C1 segment of cervical spinal cord (tissue), 14 donors: Measurements from ENCODE around the gene TPRG1L.
"Not testable (repeated sequence)": the region's sequence is repeated elsewhere in the genome, so short reads cannot be mapped to it uniquely, and the experiment has no call there.

ENCODE experiments used
- DNase-seq, 14 donors: peaks; one replicate each; lab custom pipeline; 2025; lab: John Stamatoyannopoulos, UW

The TPRG1L gene

DNA sequence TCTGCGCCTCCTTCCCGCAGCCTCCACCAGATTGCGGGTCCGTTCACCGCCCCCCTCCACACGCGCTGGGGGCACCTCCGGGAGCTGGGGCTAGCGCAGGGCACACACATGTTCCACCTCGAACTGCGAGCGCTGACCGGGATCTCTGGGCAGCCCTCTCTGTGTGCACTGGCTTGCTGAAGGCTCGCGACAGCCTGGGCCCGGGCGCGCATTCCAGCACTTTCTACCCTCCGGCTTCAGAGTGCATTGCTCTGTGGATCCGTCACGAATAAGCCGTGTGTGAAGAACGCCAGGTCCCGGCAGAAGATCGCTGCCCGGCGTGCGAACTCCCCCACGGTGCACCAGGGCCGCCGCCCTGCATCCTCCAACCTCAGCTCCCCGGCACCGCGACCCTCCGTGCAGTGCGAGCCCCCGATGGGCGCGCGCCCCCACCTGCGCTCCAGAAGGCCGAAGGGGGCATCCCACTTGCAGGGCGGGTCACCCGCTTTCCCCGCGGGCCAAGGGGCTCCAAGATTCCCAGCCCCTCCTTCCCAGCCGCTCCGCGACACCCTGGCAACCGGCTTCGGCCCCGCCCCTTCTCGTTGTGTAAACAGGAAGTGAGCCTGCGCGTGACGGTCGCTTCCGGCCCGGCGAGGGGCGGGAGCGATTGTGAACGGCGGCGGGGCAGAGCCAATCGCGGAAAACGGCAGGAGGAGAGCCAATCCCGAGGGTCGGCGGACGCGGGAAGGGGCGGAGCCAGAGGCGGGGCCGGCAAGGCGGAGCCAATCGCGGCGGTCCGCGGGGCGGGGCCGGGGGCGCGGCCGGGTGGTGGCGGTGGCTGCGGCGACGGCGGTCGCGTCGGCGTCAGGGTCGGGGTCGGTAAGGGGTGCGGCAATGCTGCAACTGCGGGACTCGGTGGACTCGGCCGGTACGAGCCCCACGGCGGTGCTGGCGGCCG is at the start of gene TPRG1L:
Gene TPRG1L, plus strand, starts transcription at position 816 of the 937 bp plus-strand sequence. Its CDS starts 58 bp downstream, at position 874.
- DNase-seq, result peak; percentile 77 to 99 (median 97)

DNA sequence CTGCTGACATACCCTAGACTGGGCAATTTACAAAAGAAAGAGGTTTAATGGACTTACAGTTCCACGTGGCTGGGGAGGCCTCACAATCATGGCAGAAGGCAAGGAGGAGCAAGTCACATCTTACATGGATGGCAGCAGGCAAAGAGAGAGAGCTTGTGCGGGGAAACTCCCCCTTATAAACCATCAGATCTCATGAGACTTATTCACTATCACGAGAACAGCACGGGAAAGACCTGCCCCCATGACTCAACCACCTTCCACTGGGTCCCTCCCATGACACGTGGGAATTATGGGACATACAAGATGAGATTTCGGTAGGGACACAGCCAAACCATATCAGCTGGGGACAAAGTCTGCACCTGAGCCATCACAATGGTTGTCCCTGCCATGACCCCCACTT is 49.3 kb upstream of the TPRG1L start:
- not testable (repeated sequence) for DNase-seq

DNA sequence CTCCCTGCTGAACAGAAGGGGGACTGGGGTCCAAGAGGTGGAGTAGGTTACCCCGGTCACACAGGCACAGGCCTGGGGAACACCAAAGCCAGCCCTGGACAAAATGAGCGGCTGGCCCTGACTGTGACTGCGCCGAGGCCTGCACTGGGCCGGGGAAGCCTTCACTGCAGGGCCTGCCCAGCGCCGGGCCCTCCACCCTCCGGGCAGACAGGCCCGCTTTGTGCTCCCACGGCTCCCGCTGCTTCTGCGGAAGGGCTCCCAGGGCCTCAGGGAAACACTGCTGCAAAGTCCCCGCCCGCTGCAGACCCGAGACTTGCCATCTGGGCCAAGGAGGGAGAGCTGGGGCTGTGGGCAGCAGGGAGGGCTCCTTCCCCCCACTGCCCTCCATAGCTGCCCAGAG is 48.8 kb upstream of the TPRG1L start:
- DNase-seq, result no peak

DNA sequence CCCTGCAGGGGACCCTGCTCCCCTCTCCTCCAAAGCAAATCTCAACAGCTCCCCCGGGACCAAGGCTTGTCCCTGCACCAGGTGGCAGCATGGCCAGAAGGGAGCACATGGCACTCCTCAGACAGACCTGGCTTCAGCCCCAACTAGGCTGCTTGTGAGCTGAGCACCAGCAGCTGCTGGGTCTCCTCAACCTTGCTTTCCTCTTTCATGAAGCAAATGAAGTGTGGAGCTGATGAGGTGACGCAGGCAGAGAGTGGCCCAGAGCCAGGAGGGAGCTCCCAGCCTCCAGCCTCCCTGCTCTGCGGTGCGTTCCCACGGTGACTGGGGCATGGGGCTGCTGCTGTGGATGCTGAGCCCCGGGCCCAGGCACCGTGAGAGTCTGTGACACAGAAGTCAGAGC is 47.5 kb upstream of the TPRG1L start:
- peak in 2 of 14 donors; percentile 17 to 51 for DNase-seq

DNA sequence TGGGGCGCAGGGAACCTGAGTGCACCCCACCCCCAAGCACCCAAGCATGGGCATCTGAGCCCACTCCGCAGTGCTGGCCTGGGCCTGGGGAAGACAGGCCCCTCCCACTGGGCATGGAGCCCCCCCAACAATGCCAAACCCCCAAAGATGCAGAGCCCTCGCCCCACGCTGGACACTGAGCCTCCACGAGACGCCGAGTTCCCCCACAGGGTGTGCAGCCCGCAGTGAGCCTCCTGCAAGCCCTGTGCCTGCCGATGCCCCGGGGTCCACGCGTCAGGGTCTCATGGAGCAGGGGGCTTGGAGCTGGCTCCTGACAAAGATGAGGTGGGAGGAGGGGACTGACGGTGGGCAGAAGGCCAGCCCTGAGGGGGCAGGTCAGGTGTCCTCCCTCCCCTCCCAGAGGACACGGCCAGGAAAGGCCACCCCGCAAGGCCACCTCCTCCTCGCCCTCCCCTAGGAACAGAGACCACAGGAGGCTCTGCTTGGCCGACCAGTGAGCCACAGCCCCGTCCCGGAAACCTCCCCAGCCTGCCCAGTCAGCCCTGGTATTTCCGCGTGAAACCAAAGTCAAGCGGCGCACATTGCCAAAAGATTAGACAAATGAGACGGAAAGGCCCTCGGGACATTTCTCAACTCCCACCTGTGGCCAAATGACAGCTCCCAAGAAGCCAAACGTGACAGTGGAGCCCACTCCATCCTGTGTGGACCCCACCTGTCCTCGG is 46.9 kb upstream of the TPRG1L start:
- DNase-seq, result no peak

DNA sequence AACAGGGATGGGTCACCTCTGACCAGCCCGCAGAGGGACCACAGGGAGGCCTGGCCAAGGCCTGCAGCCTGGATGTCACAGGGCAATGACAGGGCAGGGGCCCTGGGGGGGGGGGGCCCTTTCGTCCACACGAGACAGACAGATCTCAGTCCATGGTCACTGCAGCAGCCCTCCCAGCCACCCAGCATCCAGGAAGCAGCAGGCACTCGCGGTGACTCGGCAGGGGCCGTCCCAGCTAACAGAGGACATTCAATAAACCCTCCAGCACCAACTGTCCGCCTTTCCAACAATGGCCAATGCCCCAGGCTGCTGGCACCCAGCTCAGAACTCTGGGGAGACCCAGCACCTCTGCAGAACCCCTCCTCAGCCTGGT is 46.4 kb upstream of the TPRG1L start:
- DNase-seq, result no peak

DNA sequence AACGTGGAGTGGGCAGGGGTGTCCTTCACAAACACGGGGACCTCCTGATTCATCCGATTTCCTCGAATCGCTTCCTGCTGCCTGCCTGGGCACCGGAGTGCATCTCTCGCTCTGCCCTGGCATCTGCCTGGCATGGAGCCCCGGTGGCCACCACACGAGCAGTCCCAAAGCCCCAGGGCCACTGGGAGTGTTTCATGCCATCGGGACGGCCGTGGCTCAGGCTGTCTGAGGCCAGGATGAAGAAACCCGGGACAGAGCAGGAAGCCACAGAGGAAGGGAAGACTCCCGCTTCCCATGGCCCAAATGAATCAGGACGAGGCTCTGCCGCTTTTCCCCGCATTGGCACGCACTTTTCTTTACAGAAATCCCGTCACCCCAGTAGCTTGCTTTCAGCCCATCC is 45.9 kb upstream of the TPRG1L start:
- DNase-seq, result no peak

DNA sequence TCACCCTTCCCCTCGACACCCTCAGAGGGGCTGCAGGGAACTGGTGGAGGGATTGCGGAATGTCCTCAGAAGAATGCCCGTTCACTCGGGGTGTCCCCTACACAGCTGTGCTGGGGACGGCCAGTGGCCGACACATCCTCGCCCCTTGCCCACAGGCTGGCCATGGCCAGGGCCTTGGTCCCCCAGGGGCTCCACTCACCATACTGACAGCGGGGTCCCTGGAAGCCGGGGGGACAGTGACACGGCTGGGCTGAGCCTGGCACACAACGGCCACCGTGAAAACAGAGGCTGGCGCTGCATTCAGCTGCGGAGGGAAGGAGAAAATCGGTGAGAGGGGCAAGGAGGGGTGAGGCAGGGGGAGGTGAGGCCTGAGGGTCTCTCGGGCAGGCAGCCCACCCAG is 45.2 kb upstream of the TPRG1L start:
- DNase-seq, result no peak

DNA sequence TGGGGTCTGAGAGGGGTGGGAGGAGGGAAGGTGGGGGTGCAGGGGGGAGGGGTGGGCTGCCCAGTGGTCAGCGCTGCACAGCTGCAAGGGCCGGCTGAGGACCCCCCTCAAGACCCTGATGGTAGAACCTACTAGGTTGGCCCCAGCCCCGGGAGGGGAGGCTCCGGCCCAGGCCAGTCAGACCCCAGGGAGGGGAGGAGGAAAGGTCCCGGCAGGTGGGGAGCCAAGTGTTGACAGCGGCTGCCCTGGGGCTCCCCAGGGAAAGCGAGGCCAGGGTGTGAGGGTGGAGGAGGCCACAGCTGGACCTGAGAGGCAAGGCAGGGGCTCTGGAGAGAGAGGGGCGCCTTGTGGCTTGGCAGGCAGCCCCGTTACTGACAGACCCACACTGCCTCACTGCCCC is 44.6 kb upstream of the TPRG1L start:
- no peak for DNase-seq

DNA sequence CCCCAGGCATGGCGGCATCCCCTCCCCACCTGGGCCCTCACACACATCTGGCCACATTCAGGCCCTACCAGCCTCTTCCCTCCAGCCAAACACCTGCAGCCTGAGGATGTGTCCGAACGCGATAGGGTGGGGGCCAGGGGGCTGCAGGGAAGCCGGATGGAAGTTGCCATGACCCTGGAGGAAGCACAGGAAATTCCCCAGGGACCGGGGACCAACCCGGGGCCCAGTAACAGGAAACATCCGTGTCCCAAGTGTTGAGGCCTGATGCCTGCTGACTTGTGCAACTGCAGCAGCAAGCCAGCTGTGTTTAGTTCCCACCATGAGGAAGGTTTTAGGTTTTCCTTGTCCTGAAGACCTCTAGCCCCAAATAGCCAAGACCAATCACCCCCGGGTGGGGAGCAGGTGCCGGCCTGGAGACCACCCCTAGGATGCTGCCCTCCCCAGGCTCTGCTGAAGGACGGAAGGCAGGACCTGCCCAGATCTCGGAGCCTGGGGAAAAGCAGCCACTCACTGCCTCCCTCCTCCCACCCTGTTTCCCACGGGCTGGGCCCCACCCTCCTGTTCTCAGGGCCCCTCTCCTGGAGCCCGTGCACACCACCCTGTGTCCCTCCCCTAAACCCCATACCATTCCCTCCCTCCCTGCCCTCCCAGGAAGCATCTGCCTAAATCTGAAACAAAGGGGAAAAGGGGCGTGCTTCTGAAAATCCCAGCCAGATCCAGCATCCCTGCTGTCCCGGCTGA is 43.3 kb upstream of the TPRG1L start:
- DNase-seq, result no peak

DNA sequence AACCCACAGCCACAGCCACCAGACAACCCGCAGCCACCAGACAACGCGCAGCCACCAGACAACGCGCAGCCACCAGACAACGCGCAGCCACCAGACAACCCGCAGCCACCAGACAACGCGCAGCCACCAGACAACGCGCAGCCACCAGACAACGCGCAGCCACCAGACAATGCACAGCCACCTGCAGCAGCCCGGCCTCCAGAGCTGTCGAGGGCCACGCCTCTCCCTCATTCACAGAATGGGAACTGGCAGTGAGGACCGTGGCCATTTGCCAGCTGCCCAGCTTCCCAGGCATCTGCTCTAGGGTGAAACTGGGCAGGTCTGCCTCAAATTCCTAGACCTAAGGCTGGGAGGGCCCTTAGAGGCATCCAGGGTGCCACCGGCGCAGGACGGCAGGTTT is 41.1 kb upstream of the TPRG1L start:
- DNase-seq, result not testable (repeated sequence)

DNA sequence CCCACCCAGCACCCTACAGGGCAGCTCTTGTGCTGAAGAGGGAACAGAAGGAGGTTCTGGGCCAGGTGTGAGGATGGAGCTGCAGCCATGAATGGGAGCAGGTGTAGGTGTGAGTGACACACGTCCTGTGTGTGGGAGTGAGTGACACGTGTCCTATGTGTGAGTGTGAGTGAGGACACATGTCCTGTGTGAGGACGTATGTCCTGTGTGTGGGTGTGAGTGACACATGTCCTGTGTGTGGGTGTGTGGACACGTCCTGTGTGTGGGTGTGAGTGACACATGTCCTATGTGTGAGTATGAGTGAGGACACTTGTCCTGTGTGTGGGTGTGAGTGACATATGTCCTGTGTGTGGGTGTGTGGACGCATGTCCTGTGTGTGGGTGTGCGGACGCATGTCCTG is 39.9 kb upstream of the TPRG1L start:
- DNase-seq, result no peak

DNA sequence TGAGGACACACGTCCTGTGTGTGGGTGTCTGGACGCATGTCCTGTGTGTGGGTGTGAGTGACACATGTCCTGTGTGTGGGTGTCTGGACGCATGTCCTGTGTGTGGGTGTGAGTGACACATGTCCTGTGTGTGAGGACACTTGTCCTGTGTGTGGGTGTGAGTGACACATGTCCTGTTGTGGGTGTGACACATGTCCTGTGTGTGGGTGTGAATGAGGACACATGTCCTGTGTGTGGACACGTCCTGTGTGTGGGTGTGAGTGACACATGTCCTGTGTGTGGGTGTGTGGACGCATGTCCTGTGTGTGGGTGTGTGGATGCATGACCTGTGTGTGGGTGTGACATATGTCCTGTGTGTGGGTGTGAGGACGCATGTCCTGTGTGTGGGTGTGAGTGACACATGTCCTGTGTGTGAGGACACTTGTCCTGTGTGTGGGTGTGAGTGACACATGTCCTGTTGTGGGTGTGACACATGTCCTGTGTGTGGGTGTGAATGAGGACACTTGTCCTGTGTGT is 39.4 kb upstream of the TPRG1L start:
- DNase-seq, result not testable (repeated sequence)

DNA sequence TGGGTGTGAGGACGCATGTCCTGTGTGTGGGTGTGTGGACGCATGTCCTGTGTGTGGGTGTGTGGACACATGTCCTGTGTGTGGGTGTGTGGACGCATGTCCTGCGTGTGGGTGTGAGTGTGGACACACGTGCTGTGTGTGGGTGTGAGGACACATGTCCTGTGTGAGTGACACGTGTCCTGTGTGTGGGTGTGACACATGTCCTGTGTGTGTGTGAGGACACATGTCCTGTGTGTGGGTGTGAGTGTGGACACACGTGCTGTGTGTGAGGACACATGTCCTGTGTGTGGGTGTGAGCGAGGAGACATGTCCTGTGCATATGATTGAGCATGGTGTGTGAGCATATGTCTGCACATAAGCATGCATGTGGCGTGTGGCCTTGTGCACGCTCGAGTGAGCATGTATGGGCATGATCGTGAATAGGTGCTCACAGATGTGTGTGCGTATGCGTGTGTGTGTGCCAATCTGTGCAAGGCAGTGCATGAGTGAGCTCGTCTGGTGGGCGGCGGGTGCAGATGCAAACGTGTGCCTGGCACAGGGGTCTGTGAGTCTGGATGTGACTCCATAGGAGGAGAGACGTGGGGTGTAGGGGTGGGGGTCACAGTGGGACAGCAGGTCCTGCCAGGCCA is 38.8 kb upstream of the TPRG1L start:
- DNase-seq, result no peak

DNA sequence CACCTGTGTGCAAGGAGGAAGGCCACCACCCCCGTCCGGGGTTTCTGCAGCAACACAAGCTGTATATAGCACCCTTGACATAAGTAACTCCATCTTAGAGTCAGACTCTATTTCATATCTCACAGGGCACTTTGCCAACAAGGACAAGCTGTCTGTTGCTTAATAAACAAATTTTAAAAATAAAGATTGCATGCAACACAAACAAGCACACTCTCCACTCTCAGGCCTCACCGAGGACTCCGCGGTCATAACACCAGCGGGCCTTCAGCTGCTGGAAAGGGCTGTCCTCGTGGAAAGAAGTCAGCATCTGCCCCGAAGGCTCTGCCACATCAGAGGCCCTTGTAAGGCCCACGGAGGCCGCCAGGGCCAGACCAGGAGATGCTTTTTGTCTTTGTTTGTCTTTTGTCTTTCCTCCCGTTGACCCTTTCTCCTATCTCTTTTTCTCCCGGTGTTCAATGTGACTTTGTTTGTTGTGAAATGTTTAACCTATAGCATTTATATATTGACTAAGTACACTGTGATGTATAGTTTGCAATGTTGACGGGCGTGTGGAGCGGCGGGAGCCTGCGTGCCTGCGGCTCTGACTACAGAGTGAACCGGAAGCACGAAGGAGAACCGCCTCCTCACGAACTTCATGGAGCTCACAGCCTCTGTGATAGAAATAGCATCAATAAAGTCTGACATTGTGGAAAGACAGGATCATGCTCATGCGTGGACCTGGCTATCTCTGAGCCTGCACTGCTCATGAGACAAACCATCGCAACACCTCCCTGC is 37.6 kb upstream of the TPRG1L start:
- DNase-seq, result no peak

DNA sequence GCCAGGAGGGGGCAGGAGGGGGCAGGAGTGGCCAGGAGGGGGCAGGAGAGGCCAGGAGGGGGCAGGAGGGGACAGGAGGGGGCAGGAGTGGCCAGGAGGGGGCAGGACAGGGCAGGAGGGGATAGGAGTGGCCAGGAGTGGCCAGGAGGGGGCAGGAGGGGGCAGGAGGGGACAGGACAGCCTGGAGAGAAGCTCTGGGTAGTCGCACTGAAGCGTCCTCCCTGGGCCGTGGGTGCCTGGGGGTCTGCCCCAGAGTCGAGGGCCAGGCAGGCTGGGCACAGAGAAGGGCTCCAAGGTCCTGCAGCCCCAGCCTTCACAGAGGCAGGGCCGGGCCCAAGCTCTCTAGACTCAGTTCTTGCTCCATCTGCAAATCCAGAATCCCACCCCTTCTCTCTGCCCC is 36.4 kb upstream of the TPRG1L start:
- DNase-seq, result no peak

DNA sequence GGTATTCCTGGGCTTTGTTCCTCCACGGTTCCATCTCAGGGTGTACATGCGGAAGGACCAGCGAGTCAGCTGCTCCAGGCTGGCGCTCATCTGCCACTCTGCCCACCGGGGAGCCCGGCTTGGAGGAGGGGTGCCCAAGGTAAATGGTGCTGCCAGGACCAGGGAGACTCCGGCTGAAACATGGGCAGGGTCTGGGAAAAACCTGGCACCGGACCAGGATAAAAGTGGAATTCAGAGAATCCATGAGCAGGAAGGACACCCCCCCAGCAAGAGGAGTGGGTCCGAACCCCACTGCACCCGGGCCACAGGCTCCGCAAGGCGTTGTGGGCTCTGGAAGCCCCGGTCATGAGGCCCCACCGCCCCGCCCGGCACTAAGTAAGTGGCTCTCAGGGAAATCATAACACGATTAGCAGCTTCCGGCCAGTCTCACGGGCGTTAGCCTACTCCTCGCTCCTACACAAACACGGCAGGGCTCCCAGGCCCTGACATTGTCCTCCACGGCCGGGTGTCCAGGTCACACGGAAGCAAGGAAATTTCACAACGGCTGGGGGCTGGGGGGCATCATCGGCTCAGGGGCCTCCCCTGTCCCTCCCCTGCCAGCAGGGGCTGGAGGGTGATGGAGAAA is 34.6 kb upstream of the TPRG1L start:
- no peak for DNase-seq

DNA sequence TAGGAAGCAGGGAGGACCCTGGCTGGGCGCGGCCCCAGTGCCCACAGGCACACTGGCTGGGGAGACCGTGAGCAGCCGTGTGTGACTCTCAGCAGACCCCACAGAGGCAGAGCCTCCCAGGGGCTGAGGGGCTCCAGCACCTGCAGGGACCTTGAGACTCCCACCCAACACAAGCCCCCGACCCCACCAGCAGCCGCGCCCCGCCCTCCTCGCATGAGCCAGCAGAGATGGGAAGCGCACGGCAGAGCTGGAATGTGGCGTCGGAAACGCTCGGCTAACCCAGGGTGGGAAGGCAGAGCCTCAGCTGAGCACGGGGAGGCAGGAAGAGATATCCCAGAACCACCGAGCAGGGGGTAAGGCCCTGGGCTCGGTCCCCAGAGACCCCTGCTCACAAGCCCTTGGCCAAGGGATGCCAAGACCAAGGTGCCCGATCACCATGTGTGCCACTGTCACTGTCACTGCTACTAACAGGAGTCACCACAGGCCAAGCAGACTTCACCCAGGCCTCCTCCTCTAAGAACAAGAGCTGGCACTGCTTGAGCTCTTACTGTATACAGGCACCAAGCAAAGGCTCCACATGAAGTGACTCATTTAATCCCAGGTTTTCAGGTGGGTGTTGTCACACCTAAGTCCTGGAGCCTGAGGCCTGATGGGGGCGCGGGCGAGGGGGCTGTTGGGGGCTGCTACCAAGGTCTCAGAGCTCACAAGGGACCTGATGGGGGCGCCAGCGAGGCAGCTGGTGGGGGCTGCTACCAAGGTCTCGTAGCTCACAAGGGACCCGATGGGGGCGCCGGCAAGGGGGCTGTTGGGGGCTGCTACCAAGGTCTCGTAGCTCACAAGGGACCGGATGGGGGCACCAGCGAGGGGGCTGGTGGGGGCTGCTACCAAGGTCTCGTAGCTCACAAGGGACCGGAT is 33.6 kb upstream of the TPRG1L start:
- no peak for DNase-seq

DNA sequence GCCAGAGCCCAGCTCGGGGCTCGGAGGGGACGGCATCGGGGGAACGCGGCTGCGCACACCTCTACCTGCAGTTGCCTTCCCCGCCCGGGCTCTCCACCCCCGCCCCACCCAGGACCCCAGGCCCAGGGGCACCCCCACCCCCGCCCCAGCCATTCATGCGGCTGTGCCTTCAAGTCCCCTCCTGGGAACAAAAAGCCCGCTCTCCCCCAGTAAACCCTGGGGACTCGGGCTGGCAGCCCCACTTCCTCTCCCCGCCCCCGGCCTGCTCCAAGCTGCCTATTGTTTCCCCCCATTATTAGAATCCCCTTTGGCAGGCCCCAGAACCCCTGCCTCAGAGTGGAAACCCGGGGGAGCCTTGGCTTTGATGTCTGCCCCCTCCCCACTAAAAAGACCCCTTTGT is 31.5 kb upstream of the TPRG1L start:
- no peak for DNase-seq
